GM23248 (cell line): Measurements from ENCODE around the gene PACSIN1. TPM values are rescaled to one million over a fixed set of nuclear protein-coding genes. Genes with fewer than 3 reads are reported as not detected.
A peak's percentile ranks its signal among the peaks of the same experiment; 100 is the strongest.

Source experiments
- DNase-seq: peaks from one replicate; pipeline ENCODE4 v3.0.0-alpha.2; 2015
- H2AFZ ChIP-seq: fragments of 200-600 bp; sonication (generic); 2 replicates; pipeline ENCODE4 v1.6.1; 2016; ENCODE audit warnings: antibody characterized with exemption
- H3F3A ChIP-seq: fragments of 200-600 bp; sonication (generic); 2 replicates; pipeline ENCODE4 v1.6.1; 2016; ENCODE audit warnings: mild to moderate bottlenecking, antibody characterized with exemption, mixed run types; ENCODE audit not compliant: insufficient read depth
- H3K27ac ChIP-seq: fragments of 200-600 bp; sonication (generic); 2 replicates; pipeline ENCODE4 v1.5.1; 2016; ENCODE audit warnings: mild to moderate bottlenecking
- H3K27me3 ChIP-seq: fragments of 200-600 bp; sonication (generic); replicated peaks from 2 replicates; pipeline ENCODE4 v1.6.1; 2016; ENCODE audit warnings: mild to moderate bottlenecking; ENCODE audit not compliant: insufficient read depth
- H3K36me3 ChIP-seq: fragments of 200-600 bp; sonication (generic); 2 replicates; pipeline ENCODE4 v1.6.1; 2016; ENCODE audit warnings: low read depth, mild to moderate bottlenecking
- H3K4me1 ChIP-seq: fragments of 200-600 bp; sonication (generic); 2 replicates; pipeline ENCODE4 v1.6.1; 2016; ENCODE audit warnings: mild to moderate bottlenecking; ENCODE audit not compliant: insufficient read depth
- H3K4me2 ChIP-seq: fragments of 200-600 bp; sonication (generic); one replicate; pipeline ENCODE4 v1.6.1; 2016; ENCODE audit warnings: mild to moderate bottlenecking; ENCODE audit not compliant: unreplicated experiment
- H3K4me3 ChIP-seq: fragments of 200-600 bp; sonication (generic); 2 replicates; pipeline ENCODE4 v1.5.1; 2016; ENCODE audit warnings: mild to moderate bottlenecking
- H3K79me2 ChIP-seq: fragments of 200-600 bp; sonication (generic); 2 replicates; pipeline ENCODE4 v1.6.1; 2016; ENCODE audit warnings: mild to moderate bottlenecking; ENCODE audit not compliant: insufficient read depth
- H3K9ac ChIP-seq: fragments of 200-600 bp; sonication (generic); 2 replicates; pipeline ENCODE4 v1.6.1; 2016; ENCODE audit warnings: mild to moderate bottlenecking
- H3K9me2 ChIP-seq: fragments of 200-600 bp; sonication (generic); 2 replicates; pipeline ENCODE4 v1.6.1; 2016; ENCODE audit warnings: mixed run types, mild to moderate bottlenecking, moderate library complexity; ENCODE audit not compliant: insufficient read depth
- H3K9me3 ChIP-seq: fragments of 200-600 bp; sonication (generic); one replicate; pipeline ENCODE4 v1.6.1; 2017; ENCODE audit warnings: low read depth
- H4K20me1 ChIP-seq: fragments of 200-600 bp; sonication (generic); 2 replicates; pipeline ENCODE4 v1.6.0; 2016; ENCODE audit not compliant: insufficient read depth
- EZH2 ChIP-seq: fragments of 200-600 bp; sonication (generic); IDR thresholded peaks from 2 replicates; pipeline ENCODE4 v1.6.1; 2018; ENCODE audit warnings: antibody characterized with exemption, mild to moderate bottlenecking; ENCODE audit not compliant: insufficient read depth, poor library complexity, severe bottlenecking
- EZH2phosphoT487 ChIP-seq: fragments of 200-600 bp; sonication (generic); IDR thresholded peaks from 2 replicates; pipeline ENCODE4 v1.6.1; 2018; ENCODE audit warnings: antibody characterized with exemption, moderate library complexity, mild to moderate bottlenecking, low read depth; ENCODE audit not compliant: insufficient read depth
- WGBS, 2 experiments: methylation state at CpG; one replicate each; pipeline ENCODE4 v1.1.6; 2015 to 2017; ENCODE audit warnings: low lambda C conversion rate in 2 of 2, low coverage in 1 of 2; ENCODE audit errors: missing lambda C conversion rate in 2 of 2; 5-methylcytosine and 5-hydroxymethylcytosine counted together
- in situ Hi-C: fragments of 300-500 bp; cut with MboI; formaldehyde crosslinking; loops from 2 replicates; pipeline ENCODE4 v1.15.0; 2020
- polyA plus RNA-seq: library from polyadenylated mRNA; unstranded; fragments of >200 nt; fragmentation: Nextera tagmentation; extraction: Ambion mirVana; gene quantifications from 2 replicates; pipeline ENCODE4 v1.2.1, GENCODE V29; 2016
- total RNA-seq: library from RNA; depleted of rRNA; stranded (reverse); fragments of >200 nt; shearing (Covaris generic); gene quantifications from 2 replicates; pipeline ENCODE4 v1.2.3, GENCODE V29; 2014

Gene PACSIN1
- total and polyA plus RNA-seq, 2 experiments from 2014 or later, result not detected

DNA sequence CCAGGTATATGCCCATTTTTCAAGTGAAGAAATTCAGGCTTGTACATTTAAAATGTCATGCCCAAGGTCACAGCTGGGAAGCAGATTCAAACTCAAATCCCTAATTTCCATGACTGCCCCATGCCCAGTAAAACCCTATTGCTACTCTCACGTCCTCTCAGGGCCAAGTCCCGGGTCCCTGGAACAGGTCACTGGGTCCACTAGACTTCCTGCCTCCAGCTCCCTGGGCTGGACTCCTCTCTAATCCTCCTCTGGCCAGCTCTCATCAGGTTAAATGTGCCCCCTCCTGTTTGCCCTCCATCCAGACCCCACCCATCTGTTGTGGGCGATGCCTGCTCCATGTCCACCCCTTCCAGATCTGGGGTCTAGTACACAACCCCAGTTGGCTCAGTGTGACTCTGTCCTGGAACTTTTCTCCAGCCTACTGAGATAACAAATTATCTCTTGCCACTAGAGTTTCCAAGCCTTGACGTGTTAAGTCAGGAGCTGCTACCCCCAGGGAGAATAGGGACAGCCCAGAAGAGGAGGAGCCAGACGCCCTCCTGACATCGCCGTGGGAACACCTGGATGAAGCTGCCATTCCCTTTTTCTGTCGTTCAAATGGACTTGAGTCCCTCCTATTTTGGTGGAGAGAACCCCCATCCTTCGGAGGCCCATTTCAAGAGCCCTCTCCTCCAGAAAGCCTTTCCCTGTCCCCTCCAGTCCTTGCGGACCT is 93.9 kb downstream of the PACSIN1 start:
- Histone ChIP-seq H3K79me2 (no peaks in the 10 kb centered on the region), H3K36me3 (no peaks in the 10 kb centered on the region), H3K4me3 (no peak overlapping the region), H4K20me1 (no peaks in the 10 kb centered on the region), H3K9me3 (no peaks in the 10 kb centered on the region), H3K27me3 (no peaks in the 10 kb centered on the region), H3K4me1 (no peaks in the 10 kb centered on the region), H3K4me2 (no peak overlapping the region), H3F3A (no peaks in the 10 kb centered on the region), H3K9me2 (no peaks in the 10 kb centered on the region), H3K27ac (no peak overlapping the region), H2AFZ (no peak overlapping the region), H3K9ac (no peak overlapping the region)
- DNase-seq, result no peak
- TF ChIP-seq EZH2, result no peak
- in situ Hi-C loops, result no loop called here
- 62 to 69% methylated on average over 10 of the region's 10 CpGs for WGBS, 2 experiments

DNA sequence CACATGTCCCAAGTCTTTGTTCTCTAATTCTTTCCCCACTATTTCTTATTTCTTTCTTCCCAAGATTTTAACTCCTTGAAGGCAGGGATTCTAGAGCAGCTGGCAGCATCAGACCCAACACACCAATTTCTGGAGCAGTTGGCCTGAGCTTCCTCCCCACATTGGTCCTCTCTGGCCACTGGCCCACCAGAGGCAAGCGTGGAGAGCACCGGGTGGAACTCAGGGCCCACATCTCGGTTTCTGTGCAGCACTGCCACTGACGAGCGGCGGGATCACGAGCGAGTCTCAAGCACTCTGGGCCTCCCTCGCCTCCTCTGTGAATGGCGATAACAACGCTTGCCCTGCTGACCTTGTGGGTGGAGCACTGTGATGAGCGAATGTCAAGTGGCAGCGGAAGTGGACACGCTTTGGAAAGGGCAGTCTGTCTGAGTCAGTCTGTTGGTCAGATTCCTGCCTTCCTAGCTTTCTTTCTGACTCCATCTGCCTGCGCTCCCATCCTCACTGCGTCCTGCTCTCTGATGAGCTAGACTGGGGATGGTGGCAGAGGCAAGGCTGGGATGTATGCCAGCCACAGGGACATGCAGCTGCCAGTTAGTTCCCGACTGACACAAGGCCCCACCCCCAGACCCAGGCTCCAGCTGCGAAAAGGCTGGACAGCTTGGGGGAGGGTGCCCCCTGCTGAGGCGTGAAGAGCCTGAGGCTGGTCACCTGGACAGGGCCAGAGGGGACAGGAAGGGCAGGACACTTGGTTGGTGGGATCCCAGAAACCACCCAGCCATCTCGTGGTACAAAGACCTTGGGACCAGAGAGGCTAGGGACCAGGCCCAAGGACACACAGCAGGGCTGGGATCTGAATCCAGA is 94.7 kb downstream of the PACSIN1 start:
- Histone ChIP-seq H3K9me3 (no peaks in the 10 kb centered on the region), H4K20me1 (no peaks in the 10 kb centered on the region), H3F3A (no peaks in the 10 kb centered on the region), H3K9ac (no peak overlapping the region), H3K9me2 (no peaks in the 10 kb centered on the region), H3K4me1 (no peaks in the 10 kb centered on the region), H3K27me3 (no peaks in the 10 kb centered on the region), H3K4me2 (no peak overlapping the region), H3K27ac (no peak overlapping the region), H3K36me3 (no peaks in the 10 kb centered on the region), H3K4me3 (no peak overlapping the region), H2AFZ (no peak overlapping the region), H3K79me2 (no peaks in the 10 kb centered on the region)
- 56 to 59% methylated on average over 20 of the region's 20 CpGs for WGBS, 2 experiments
- in situ Hi-C loops, result no loop called here
- peak; percentile 51 for DNase-seq
- no peak for TF ChIP-seq EZH2
- no peak for TF ChIP-seq EZH2phosphoT487

DNA sequence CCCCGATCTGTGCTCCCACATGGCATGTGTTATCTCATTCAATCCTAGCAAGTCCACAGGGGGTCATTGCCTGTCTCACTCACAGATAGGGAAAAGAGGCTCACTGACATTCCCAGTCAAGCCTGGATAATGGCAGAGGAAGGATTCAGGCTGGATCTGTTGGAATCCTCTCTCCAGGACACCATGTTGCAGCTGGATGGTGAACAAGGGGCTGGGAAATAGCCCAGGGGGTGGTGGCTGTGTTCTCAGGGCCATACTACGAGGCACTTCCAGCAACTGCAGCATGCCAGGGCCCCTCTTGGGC is 95.3 kb downstream of the PACSIN1 start:
- H2AFZ ChIP-seq, result no peak overlapping the region
- no peaks in the 10 kb centered on the region for H3K79me2 ChIP-seq
- H3K4me2 ChIP-seq, result no peak overlapping the region
- no peak overlapping the region for H3K9ac ChIP-seq
- H3F3A ChIP-seq, result no peaks in the 10 kb centered on the region
- no peak for TF ChIP-seq EZH2
- TF ChIP-seq EZH2phosphoT487, result no peak
- DNase-seq, result no peak
- 78 to 83% methylated on average over 2 of the region's 2 CpGs for WGBS, 2 experiments
- in situ Hi-C loops, result no loop called here
- no peaks in the 10 kb centered on the region for H3K36me3 ChIP-seq
- no peak overlapping the region for H3K27ac ChIP-seq
- no peaks in the 10 kb centered on the region for H3K27me3 ChIP-seq
- H4K20me1 ChIP-seq, result no peaks in the 10 kb centered on the region
- H3K9me2 ChIP-seq, result no peaks in the 10 kb centered on the region
- no peaks in the 10 kb centered on the region for H3K9me3 ChIP-seq
- H3K4me1 ChIP-seq, result no peaks in the 10 kb centered on the region
- H3K4me3 ChIP-seq, result no peak overlapping the region

DNA sequence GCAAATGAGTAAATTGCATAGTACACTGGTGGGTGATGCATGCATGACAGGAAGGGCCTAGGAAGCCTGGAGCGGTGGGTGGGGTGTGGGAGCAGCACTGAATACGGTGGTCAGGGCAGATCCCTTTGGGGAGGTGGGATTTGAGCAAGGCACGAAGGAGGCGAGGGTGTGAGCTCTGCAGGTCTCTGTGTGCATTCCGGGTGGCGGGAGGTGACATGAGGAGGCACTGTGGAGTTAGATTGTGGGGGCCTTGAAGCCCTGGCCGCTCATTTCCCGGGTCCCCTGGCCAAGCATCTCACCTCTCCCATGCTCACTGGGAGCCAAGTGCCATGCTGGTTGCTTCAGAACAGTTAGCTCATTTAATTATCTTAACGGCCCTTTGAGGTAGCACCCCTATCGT is 96.5 kb downstream of the PACSIN1 start:
- Histone ChIP-seq H4K20me1 (no peaks in the 10 kb centered on the region), H3F3A (no peaks in the 10 kb centered on the region), H3K9me3 (no peaks in the 10 kb centered on the region), H3K9me2 (no peaks in the 10 kb centered on the region), H3K4me1 (no peaks in the 10 kb centered on the region), H3K36me3 (no peaks in the 10 kb centered on the region), H3K4me2 (no peak overlapping the region), H3K4me3 (no peak overlapping the region), H3K27me3 (no peaks in the 10 kb centered on the region), H3K9ac (no peak overlapping the region), H3K79me2 (no peaks in the 10 kb centered on the region), H2AFZ (no peak overlapping the region), H3K27ac (no peak overlapping the region)
- TF ChIP-seq EZH2 (no peak), EZH2phosphoT487 (no peak)
- in situ Hi-C loops, result no loop called here
- DNase-seq, result no peak
- 77 to 81% methylated on average over 10 of the region's 10 CpGs for WGBS, 2 experiments
